ENCODE measurements around the gene C6orf132. TPM values are rescaled to one million over a fixed set of nuclear protein-coding genes. Genes with fewer than 3 reads are reported as not detected.
A peak's percentile ranks its signal among the peaks of the same experiment; 100 is the strongest.

The C6orf132 gene
- total and polyA plus RNA-seq, 2 of the 8 experiments (the other 6 are each of a cell fraction or from before 2014, with no cell fraction given), result 31.5 to 64.0 TPM

DNA sequence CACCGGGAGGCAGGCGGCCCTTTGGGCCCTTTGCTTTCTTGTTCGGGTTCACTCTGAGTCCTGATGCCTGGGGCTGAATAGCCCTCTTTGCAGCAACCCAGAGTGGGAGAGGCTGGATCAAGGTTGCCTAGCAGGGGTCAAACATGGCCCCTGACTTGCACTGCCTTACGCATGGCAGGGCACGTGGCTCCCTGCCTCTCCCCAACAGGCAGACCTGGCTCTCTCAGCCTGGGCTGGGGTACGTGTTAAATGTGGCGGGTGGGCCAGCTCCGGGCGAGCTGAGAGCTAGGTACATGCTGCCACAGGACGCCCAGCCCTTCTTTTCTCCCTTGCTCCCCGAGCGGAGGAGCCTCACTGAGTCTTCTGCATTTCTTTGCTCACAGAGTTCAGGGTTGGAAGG, 7.3 kb downstream of the C6orf132 start:
- Histone ChIP-seq H3K4me2 (ENCODE audit: insufficient read depth in 1 of 2, low read depth in 2 of 2, low read length in 2 of 2) (no peak overlapping the region), H3K79me1 (ENCODE audit: low read depth, low read length) (peaks cover 13% of the 10 kb centered on the region), H3K4me1 (replicated peaks in 1 of 4; ENCODE audit: control insufficient read depth in 3 of 4, insufficient read depth in 4 of 4, low read length in 3 of 4) (peaks cover 21 to 51% (median 38%) of the 10 kb centered on the region in 4 experiments), H2BK15ac (ENCODE audit: low read length) (peak overlapping the region; percentile 19), H3K4me3 (ENCODE audit: extremely low read depth in 1 of 4, insufficient read depth in 2 of 4, low read depth in 3 of 4, low read length in 4 of 4) (no peak overlapping the region), H3K27me3 (replicated peaks in 1 of 4; ENCODE audit: control insufficient read depth in 3 of 4, extremely low read depth in 1 of 4, insufficient read depth in 3 of 4, low read length in 3 of 4) (no peaks in the 10 kb centered on the region), H2BK20ac (ENCODE audit: low read length) (no peak overlapping the region), H3K9ac (replicated peaks in 1 of 4; ENCODE audit: extremely low read depth in 1 of 4, low read depth in 3 of 4, low read length in 3 of 4) (peak overlapping the region in 1 of 4 experiments; percentile 5; a peak in 1 of 7 replicates), H3K9me3 (ENCODE audit: insufficient read depth in 2 of 2, low read depth in 1 of 2, low read length in 1 of 2) (no peaks in the 10 kb centered on the region), H3K18ac (ENCODE audit: extremely low read depth, low read length) (peak overlapping the region; percentile 64; the same call in 1 of the 2 replicates), H3K36me3 (ENCODE audit: control insufficient read depth in 2 of 4, insufficient read depth in 4 of 4, low read length in 3 of 4) (peaks cover 2 to 11% (median 5%) of the 10 kb centered on the region in 4 experiments; a peak in 5 of 8 replicates), H2AFZ (ENCODE audit: low read length) (no peak overlapping the region), H3K56ac (replicated peaks; ENCODE audit: insufficient read length, low read depth, low read length) (no peak overlapping the region), H2AK5ac (ENCODE audit: low read depth, low read length) (peak overlapping the region; percentile 95), H3K79me2 (ENCODE audit: control insufficient read depth in 1 of 2, insufficient read depth in 2 of 2, low read length in 2 of 2) (peaks cover 4 to 60% of the 10 kb centered on the region in 2 experiments; a peak in 3 of 4 replicates), H4K91ac (replicated peaks; ENCODE audit: insufficient read length, low read length) (peak overlapping the region; percentile 77), H2BK12ac (ENCODE audit: low read depth, low read length) (peak overlapping the region; percentile 90; the same call in 1 of the 2 replicates), H4K5ac (ENCODE audit: insufficient read length, low read depth, low read length) (peak overlapping the region; percentile 77), H3K27ac (ENCODE audit: low read depth, low read length) (no peak overlapping the region), H3K4ac (replicated peaks; ENCODE audit: insufficient read length, low read depth, low read length) (peak overlapping the region; percentile 81), H2BK120ac (replicated peaks; ENCODE audit: low read depth, low read length) (peak overlapping the region; percentile 69), H3K14ac (ENCODE audit: insufficient read length) (no peak overlapping the region), H3K23me2 (ENCODE audit: low read depth, low read length) (no peaks in the 10 kb centered on the region), H2BK5ac (ENCODE audit: low read depth, low read length) (peak overlapping the region; percentile 92; the same call in 1 of the 2 replicates), H3K23ac (ENCODE audit: insufficient read length) (no peak overlapping the region), H4K20me1 (replicated peaks in 1 of 2; ENCODE audit: control insufficient read depth in 1 of 2, insufficient read depth in 2 of 2, low read length in 2 of 2) (peaks cover 10 to 20% of the 10 kb centered on the region in 2 experiments), H4K8ac (ENCODE audit: extremely low read depth, insufficient read depth, low read length) (no peak overlapping the region; the same call in 1 of the 2 replicates)
- FAIRE-seq, result no peak
- CTCF ChIA-PET (ENCODE audit: partially characterized antibody), result interaction anchor here (1.1 to 12.4 kb wide), 9 partner anchors 11 to 79 kb away, joined by 3 to 123 read pairs (median 11); a partner anchor contains a TSS
- 77% methylated on average over 12 of the region's 12 CpGs; no CpG with 5 or more reads in 1 of the 2 experiments for WGBS, 2 experiments (ENCODE audit: extremely low coverage in 1 of 2, insufficient coverage in 1 of 2, insufficient read length in 1 of 2, insufficient replicate concordance in 2 of 2, low coverage in 1 of 2, low lambda C conversion rate in 2 of 2, missing lambda C conversion rate in 1 of 2)
- POLR2A ChIA-PET (ENCODE audit: partially characterized antibody), result interaction anchor here (2.4 to 9.7 kb wide), 3 partner anchors 21 to 30 kb away, joined by 8 to 109 read pairs (median 50); no protein-coding TSS in a partner anchor
- no peak for DNase-seq (ENCODE audit: low read depth in 1 of 2, low spot score in 2 of 2)
- TF ChIP-seq, protein P1, sequence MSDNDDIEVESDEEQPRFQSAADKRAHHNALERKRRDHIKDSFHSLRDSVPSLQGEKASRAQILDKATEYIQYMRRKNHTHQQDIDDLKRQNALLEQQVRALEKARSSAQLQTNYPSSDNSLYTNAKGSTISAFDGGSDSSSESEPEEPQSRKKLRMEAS (IDR thresholded peaks at IDR 0.05), result peak; percentile 60; the same call in 1 of the 2 replicates
- TF ChIP-seq SP2 (IDR thresholded peaks at IDR 0.05; ENCODE audit: low read length), result no peak
- no peak for TF ChIP-seq CEBPB (IDR thresholded peaks at IDR 0.05; ENCODE audit: low read depth, low read length)
- TF ChIP-seq EP300 (IDR thresholded peaks at IDR 0.05; ENCODE audit: borderline replicate concordance in 1 of 2, low read depth in 2 of 2, low read length in 2 of 2), result no peak
- TF ChIP-seq YY1 (IDR thresholded peaks at IDR 0.05; ENCODE audit: low read depth, low read length), result peak; percentile 30; the same call in 1 of the 2 replicates
- no peak for TF ChIP-seq SP4 (IDR thresholded peaks at IDR 0.05; ENCODE audit: low read length)

Measured in H1 (cell line).